8988T (cell line): Measurements from ENCODE around the gene PIGU.

Experiments used
- DNase-seq: peaks from one replicate; pipeline ENCODE4 v3.0.0; 2011

PIGU gene

GRCh38 chr20:34553366-34553867 is 123.5 kb downstream of the PIGU start:
- DNase-seq = no peak

- DNase-seq = no peak
Observed at GRCh38 chr20:34552569-34552968, 124.3 kb downstream of the PIGU start.

- no peak for DNase-seq
Observed at GRCh38 chr20:34549929-34550305, 127.0 kb downstream of the PIGU start.

- DNase-seq = no peak
Observed at GRCh38 chr20:34549291-34549928, 127.5 kb downstream of the PIGU start.

GRCh38 chr20:34547844-34548613 is 128.9 kb downstream of the PIGU start:
- no peak for DNase-seq

- no peak for DNase-seq
Observed at GRCh38 chr20:34546751-34547181, 130.1 kb downstream of the PIGU start.

- no peak for DNase-seq
Observed at GRCh38 chr20:34544109-34544796, 132.6 kb downstream of the PIGU start.

- DNase-seq = no peak
Observed at GRCh38 chr20:34543463-34544056, 133.3 kb downstream of the PIGU start.

- no peak for DNase-seq
Observed at GRCh38 chr20:34542439-34542838, 134.5 kb downstream of the PIGU start.

- no peak for DNase-seq
Observed at GRCh38 chr20:34541917-34542316, 135.0 kb downstream of the PIGU start.

- DNase-seq = no peak
Observed at GRCh38 chr20:34541264-34541901, 135.5 kb downstream of the PIGU start.

GRCh38 chr20:34540596-34541263 is 136.2 kb downstream of the PIGU start:
- no peak for DNase-seq

GRCh38 chr20:34539756-34540155 is 137.1 kb downstream of the PIGU start:
- no peak for DNase-seq

- no peak for DNase-seq
Observed at GRCh38 chr20:34538671-34539123, 138.2 kb downstream of the PIGU start.

- DNase-seq = no peak
Observed at GRCh38 chr20:34537651-34538050, 139.2 kb downstream of the PIGU start.

GRCh38 chr20:34536798-34537394 is 140.0 kb downstream of the PIGU start:
- no peak for DNase-seq

- no peak for DNase-seq
Observed at GRCh38 chr20:34535857-34536256, 141.0 kb downstream of the PIGU start.

GRCh38 chr20:34535301-34535840 is 141.5 kb downstream of the PIGU start:
- no peak for DNase-seq

GRCh38 chr20:34534391-34535165 is 142.3 kb downstream of the PIGU start:
- no peak for DNase-seq

GRCh38 chr20:34532756-34533155 is 144.1 kb downstream of the PIGU start:
- no peak for DNase-seq

GRCh38 chr20:34532320-34532719 is 144.6 kb downstream of the PIGU start:
- no peak for DNase-seq
